CD14-positive monocyte (primary cell): Measurements from ENCODE around the gene LRP1B. TPM values are rescaled to one million over a fixed set of nuclear protein-coding genes. Genes with fewer than 3 reads are reported as not detected.

Experiments
- DNase-seq, 3 donors: peaks; one replicate each; pipeline ENCODE4 v3.0.0-alpha.2; 2011 to 2022
- H2AFZ ChIP-seq: 2 replicates; pipeline ENCODE4 v1.6.0; 2012; ENCODE audit warnings: mild to moderate bottlenecking, low read depth, low read length, inconsistent platforms; ENCODE audit not compliant: insufficient read depth, poor library complexity, severe bottlenecking
- H3K27ac ChIP-seq, 2 donors: 1 replicate in 1 of 2; 2 replicates in 1 of 2; pipeline ENCODE4 v1.5.1; 2012 to 2013; ENCODE audit warnings: low read length in 2 of 2, control low read depth in 1 of 2, inconsistent platforms in 1 of 2, low read depth in 1 of 2, mild to moderate bottlenecking in 1 of 2
- H3K27me3 ChIP-seq, 2 donors: one replicate each; pipeline versions ENCODE4 v1.6.0 to v1.6.1; 2011 to 2013; ENCODE audit warnings: low read length in 2 of 2; ENCODE audit not compliant: control insufficient read depth in 2 of 2, insufficient read depth in 2 of 2
- H3K36me3 ChIP-seq, 2 donors: replicated peaks in 1 of 2; 1 replicate in 1 of 2; 2 replicates in 1 of 2; pipeline versions ENCODE4 v1.5.1 to v1.6.1; 2012 to 2013; ENCODE audit warnings: low read length in 2 of 2, control low read depth in 1 of 2, inconsistent platforms in 1 of 2, mild to moderate bottlenecking in 1 of 2; ENCODE audit not compliant: insufficient read depth in 2 of 2, control insufficient read depth in 1 of 2
- H3K4me1 ChIP-seq, 2 donors: 1 replicate in 1 of 2; 2 replicates in 1 of 2; pipeline versions ENCODE4 v1.5.1 to v1.6.1; 2012 to 2013; ENCODE audit warnings: low read length in 2 of 2, control low read depth in 1 of 2, inconsistent platforms in 1 of 2, mild to moderate bottlenecking in 1 of 2, moderate library complexity in 1 of 2; ENCODE audit not compliant: insufficient read depth in 2 of 2, control insufficient read depth in 1 of 2
- H3K4me2 ChIP-seq: replicated peaks from 2 replicates; pipeline ENCODE3; 2012; ENCODE audit warnings: low read length, moderate library complexity, mild to moderate bottlenecking; ENCODE audit not compliant: poor library complexity, severe bottlenecking; ENCODE audit errors: extremely low read depth
- H3K4me3 ChIP-seq, 3 experiments: fragments of 200-600 bp in 1 of 3; sonication (generic) in 1 of 3; replicated peaks in 1 of 3; 1 replicate in 2 of 3; 2 replicates in 1 of 3; pipeline ENCODE4 v1.5.1; 2011 to 2013; ENCODE audit warnings: low read length in 3 of 3, mild to moderate bottlenecking in 3 of 3, control low read depth in 2 of 3, low read depth in 2 of 3, inconsistent platforms in 1 of 3, moderate library complexity in 1 of 3
- H3K79me2 ChIP-seq: 2 replicates; pipeline ENCODE4 v1.6.0; 2012; ENCODE audit warnings: mild to moderate bottlenecking, control low read depth, inconsistent platforms, low read length, moderate library complexity; ENCODE audit not compliant: insufficient read depth
- H3K9ac ChIP-seq: 2 replicates; pipeline ENCODE4 v1.6.0; 2017; ENCODE audit warnings: low read length, mild to moderate bottlenecking; ENCODE audit not compliant: insufficient read depth, poor library complexity, severe bottlenecking
- H3K9me3 ChIP-seq, 2 donors: replicated peaks in 1 of 2; 1 replicate in 1 of 2; 2 replicates in 1 of 2; pipeline versions ENCODE4 v1.5.1 to v1.6.1; 2012 to 2013; ENCODE audit warnings: low read length in 2 of 2, control low read depth in 1 of 2; ENCODE audit not compliant: control insufficient read depth in 1 of 2, insufficient read depth in 1 of 2
- H4K20me1 ChIP-seq: 2 replicates; pipeline ENCODE4 v1.6.0; 2012; ENCODE audit warnings: mild to moderate bottlenecking, low read length, control low read depth, moderate library complexity; ENCODE audit not compliant: insufficient read depth
- H3K27ac Mint-ChIP-seq, 7 donors: one replicate each; pipeline ENCODE4 v1.8.0; 2020; ENCODE audit warnings: mild to moderate bottlenecking in 7 of 7, mixed read lengths in 7 of 7, moderate library complexity in 6 of 7, inconsistent platforms in 2 of 7
- H3K27me3 Mint-ChIP-seq, 3 donors: one replicate each; pipeline ENCODE4 v1.8.0; 2021 to 2022; ENCODE audit warnings: low read depth in 3 of 3, mild to moderate bottlenecking in 3 of 3, mixed read lengths in 3 of 3, moderate library complexity in 3 of 3, inconsistent platforms in 1 of 3
- H3K36me3 Mint-ChIP-seq, 2 donors: one replicate each; pipeline ENCODE4 v1.8.0; 2020; ENCODE audit warnings: mixed read lengths in 2 of 2, inconsistent platforms in 1 of 2, mild to moderate bottlenecking in 1 of 2
- H3K4me1 Mint-ChIP-seq: one replicate; pipeline ENCODE4 v1.8.0; 2020; ENCODE audit warnings: mild to moderate bottlenecking, mixed read lengths
- H3K4me3 Mint-ChIP-seq, 2 donors: one replicate each; pipeline ENCODE4 v1.8.0; 2020; ENCODE audit warnings: mild to moderate bottlenecking in 2 of 2, mixed read lengths in 2 of 2, moderate library complexity in 1 of 2
- H3K9me3 Mint-ChIP-seq, 7 donors: one replicate each; pipeline ENCODE4 v1.8.0; 2020 to 2022; ENCODE audit warnings: mixed read lengths in 7 of 7, mild to moderate bottlenecking in 6 of 7, moderate library complexity in 6 of 7, inconsistent platforms in 2 of 7
- CTCF ChIP-seq: fragments of 200-600 bp; IDR thresholded peaks from one replicate; pipeline ENCODE4 v1.8.0; 2022; ENCODE audit warnings: antibody characterized with exemption, mild to moderate bottlenecking
- WGBS: methylation state at CpG from one replicate; pipeline ENCODE4 v1.1.5; 2013; ENCODE audit warnings: missing lambda C conversion rate; ENCODE audit not compliant: insufficient coverage; 5-methylcytosine and 5-hydroxymethylcytosine counted together
- intact Hi-C, 2 donors: fragments of 100-400 bp; cut with micrococcal nuclease; formaldehyde crosslinking; loops; one replicate each; pipeline versions ENCODE4 v1.15.0 to v1.15.1; 2023
- polyA plus RNA-seq, 3 donors: library from polyadenylated mRNA; depleted of rRNA in 1 of 3; unstranded in 2 of 3; stranded (reverse) in 1 of 3; fragments of 300-500 nt in 2 of 3; fragments of >200 nt in 1 of 3; fragmentation: Illumina TruSeq in 2 of 3; gene quantifications; 1 replicate in 2 of 3; 2 replicates in 1 of 3; pipeline ENCODE4 v1.2.3, GENCODE V29; 2012 to 2021

Gene LRP1B
- polyA plus RNA-seq, 3 donors = not detected

- no peak overlapping the region for H3K4me3 Mint-ChIP-seq
- H3K79me2 ChIP-seq = no peaks in the 10 kb centered on the region
- no peak overlapping the region for H2AFZ ChIP-seq
- WGBS = no CpG with 5 or more reads among the region's 3 CpGs
- no peaks in the 10 kb centered on the region for H3K36me3 ChIP-seq
- H3K4me2 ChIP-seq = no peak overlapping the region
- no peak overlapping the region for H3K27ac Mint-ChIP-seq
- H3K36me3 Mint-ChIP-seq = no peaks in the 10 kb centered on the region
- DNase-seq = no peak
- intact Hi-C loops = no loop called here
- H3K9me3 Mint-ChIP-seq = no peaks in the 10 kb centered on the region
- no peaks in the 10 kb centered on the region for H3K27me3 Mint-ChIP-seq
- no peaks in the 10 kb centered on the region for H3K9me3 ChIP-seq
- no peaks in the 10 kb centered on the region for H3K27me3 ChIP-seq
- no peaks in the 10 kb centered on the region for H3K4me1 Mint-ChIP-seq
- no peak for TF ChIP-seq CTCF
- no peaks in the 10 kb centered on the region for H4K20me1 ChIP-seq
- no peak overlapping the region for H3K9ac ChIP-seq
- no peak overlapping the region for H3K4me3 ChIP-seq
- H3K27ac ChIP-seq = no peak overlapping the region
- H3K4me1 ChIP-seq = no peaks in the 10 kb centered on the region
These were observed 1434.4 kb downstream of the LRP1B start for GRCh38 chr2:140696449-140696848.

- Histone ChIP-seq H4K20me1 (no peaks in the 10 kb centered on the region), H2AFZ (no peak overlapping the region), H3K4me3 (no peak overlapping the region), H3K36me3 (no peaks in the 10 kb centered on the region), H3K79me2 (no peaks in the 10 kb centered on the region), H3K27ac (no peak overlapping the region), H3K4me2 (no peak overlapping the region), H3K9ac (no peak overlapping the region), H3K9me3 (no peaks in the 10 kb centered on the region), H3K27me3 (no peaks in the 10 kb centered on the region), H3K4me1 (no peaks in the 10 kb centered on the region)
- H3K27ac Mint-ChIP-seq = no peak overlapping the region
- no peak overlapping the region for H3K4me3 Mint-ChIP-seq
- no peak for TF ChIP-seq CTCF
- no CpG with 5 or more reads among the region's 1 CpG for WGBS
- no peaks in the 10 kb centered on the region for H3K4me1 Mint-ChIP-seq
- H3K9me3 Mint-ChIP-seq = peaks cover 0 to 2% (median 0%) of the 10 kb centered on the region in 7 donors
- no peak for DNase-seq
- H3K36me3 Mint-ChIP-seq = no peaks in the 10 kb centered on the region
- no peaks in the 10 kb centered on the region for H3K27me3 Mint-ChIP-seq
- intact Hi-C loops = no loop called here
These were observed 1435.7 kb downstream of the LRP1B start for GRCh38 chr2:140695155-140695554.
